Nephron progenitor cell (in vitro differentiated cells): Measurements from ENCODE around the gene AGK.

Experiments
- DNase-seq: peaks from one replicate; pipeline ENCODE4 v3.0.0; 2021
- H3K27ac Mint-ChIP-seq: 2 replicates; pipeline ENCODE4 v1.8.0; 2021; ENCODE audit warnings: mild to moderate bottlenecking, moderate library complexity, mixed read lengths
- H3K27me3 Mint-ChIP-seq: 2 replicates; pipeline ENCODE4 v1.8.0; 2021; ENCODE audit warnings: mild to moderate bottlenecking, low read depth, mixed read lengths; ENCODE audit not compliant: poor library complexity
- H3K36me3 Mint-ChIP-seq: 2 replicates; pipeline ENCODE4 v1.8.0; 2021; ENCODE audit warnings: low read depth, mixed read lengths
- H3K4me1 Mint-ChIP-seq: 2 replicates; pipeline ENCODE4 v1.8.0; 2021; ENCODE audit warnings: mixed read lengths
- H3K4me3 Mint-ChIP-seq: 2 replicates; pipeline ENCODE4 v1.8.0; 2021; ENCODE audit warnings: mild to moderate bottlenecking, moderate library complexity, mixed read lengths
- H3K9me3 Mint-ChIP-seq: 2 replicates; pipeline ENCODE4 v1.8.0; 2021; ENCODE audit warnings: mild to moderate bottlenecking, moderate library complexity, mixed read lengths
- CTCF ChIP-seq: fragments of 200-600 bp; sonication (generic); IDR thresholded peaks from 2 replicates; pipeline ENCODE4 v1.5.0; 2021; ENCODE audit warnings: antibody characterized with exemption

AGK gene

GRCh38 chr7:141654551-141654950, 103.3 kb downstream of the AGK start:
- no peaks in the 10 kb centered on the region for H3K9me3 Mint-ChIP-seq
- peaks cover 5% of the 10 kb centered on the region for H3K27me3 Mint-ChIP-seq
- H3K4me3 Mint-ChIP-seq: no peak overlapping the region
- peak; percentile 58 for DNase-seq
- H3K4me1 Mint-ChIP-seq: peaks cover 14% of the 10 kb centered on the region
- peaks cover 15% of the 10 kb centered on the region for H3K36me3 Mint-ChIP-seq
- peak; percentile 75 for TF ChIP-seq CTCF
- H3K27ac Mint-ChIP-seq: peak overlapping the region; percentile 73

GRCh38 chr7:141659501-141659900, 108.3 kb downstream of the AGK start:
- Mint-ChIP-seq H3K27me3 (no peaks in the 10 kb centered on the region), H3K4me3 (no peak overlapping the region), H3K4me1 (peaks cover 3% of the 10 kb centered on the region), H3K9me3 (no peaks in the 10 kb centered on the region), H3K27ac (no peak overlapping the region), H3K36me3 (peaks cover 33% of the 10 kb centered on the region)
- DNase-seq: no peak
- no peak for TF ChIP-seq CTCF

- no peak overlapping the region for H3K27ac Mint-ChIP-seq
- no peak for DNase-seq
- H3K9me3 Mint-ChIP-seq: no peaks in the 10 kb centered on the region
- H3K36me3 Mint-ChIP-seq: peaks cover 30% of the 10 kb centered on the region
- TF ChIP-seq CTCF: no peak
- H3K4me1 Mint-ChIP-seq: no peaks in the 10 kb centered on the region
- no peaks in the 10 kb centered on the region for H3K27me3 Mint-ChIP-seq
- no peak overlapping the region for H3K4me3 Mint-ChIP-seq
Observed at GRCh38 chr7:141660259-141660658, 109.0 kb downstream of the AGK start.

GRCh38 chr7:141663081-141663849, 112.1 kb downstream of the AGK start:
- Mint-ChIP-seq H3K36me3 (peaks cover 38% of the 10 kb centered on the region), H3K27ac (no peak overlapping the region), H3K9me3 (no peaks in the 10 kb centered on the region), H3K4me3 (no peak overlapping the region), H3K4me1 (no peaks in the 10 kb centered on the region), H3K27me3 (peaks cover 3% of the 10 kb centered on the region)
- no peak for DNase-seq
- TF ChIP-seq CTCF: no peak

- H3K9me3 Mint-ChIP-seq: no peaks in the 10 kb centered on the region
- no peaks in the 10 kb centered on the region for H3K4me1 Mint-ChIP-seq
- no peak overlapping the region for H3K4me3 Mint-ChIP-seq
- H3K36me3 Mint-ChIP-seq: peaks cover 44% of the 10 kb centered on the region
- peaks cover 8% of the 10 kb centered on the region for H3K27me3 Mint-ChIP-seq
- DNase-seq: no peak
- no peak overlapping the region for H3K27ac Mint-ChIP-seq
- TF ChIP-seq CTCF: no peak
Observed at GRCh38 chr7:141664450-141664849, 113.2 kb downstream of the AGK start.
